GM19099 (cell line): ENCODE data around the gene RAB3D.

Source experiments
- POLR2A ChIP-seq: IDR thresholded peaks from 3 replicates; pipeline ENCODE4 v1.6.1; 2011; ENCODE audit warnings: low read depth; ENCODE audit not compliant: insufficient read length; ENCODE audit errors: extremely low read depth

The RAB3D gene

GRCh38 chr19:11355160-11356073 lies 16.0 kb upstream of the RAB3D start, which contains the start of gene PLPPR2:
TSS of gene PLPPR2 (plus strand) at chr19:11355432. CDS start at chr19:11357674, 2,242 bp downstream.
- no peak for TF ChIP-seq POLR2A

GRCh38 chr19:11349171-11349570 lies 9.7 kb upstream of the RAB3D start:
- TF ChIP-seq POLR2A, result no peak

- no peak for TF ChIP-seq POLR2A
These were observed 8.1 kb upstream of the RAB3D start for GRCh38 chr19:11347546-11348039.

- peak; percentile 59 for TF ChIP-seq POLR2A
These were observed 6.9 kb upstream of the RAB3D start, which contains the start of the genes CCDC159 and TMEM205 for GRCh38 chr19:11346104-11346940. TSS of gene CCDC159 (plus strand) at chr19:11346519. CDS start at chr19:11346607, 88 bp downstream. TSS of gene TMEM205 (minus strand) at chr19:11346268. CDS start at chr19:11345619, 649 bp downstream.

GRCh38 chr19:11345122-11345803 lies 5.8 kb upstream of the RAB3D start:
- no peak for TF ChIP-seq POLR2A

GRCh38 chr19:11342429-11342828 lies 3.0 kb upstream of the RAB3D start:
- TF ChIP-seq POLR2A, result no peak

GRCh38 chr19:11338569-11339253 lies 746 bp downstream of the RAB3D start:
- TF ChIP-seq POLR2A, result no peak

- no peak for TF ChIP-seq POLR2A
These were observed 1.3 kb downstream of the RAB3D start for GRCh38 chr19:11338121-11338520.

- no peak for TF ChIP-seq POLR2A
These were observed 2.4 kb downstream of the RAB3D start for GRCh38 chr19:11337080-11337479.

- no peak for TF ChIP-seq POLR2A
These were observed 3.9 kb downstream of the RAB3D start for GRCh38 chr19:11335449-11336146.

- TF ChIP-seq POLR2A, result no peak
These were observed 6.6 kb downstream of the RAB3D start for GRCh38 chr19:11332822-11333221.

GRCh38 chr19:11331502-11331901 lies 8.0 kb downstream of the RAB3D start:
- TF ChIP-seq POLR2A, result no peak

GRCh38 chr19:11330127-11330526 lies 9.3 kb downstream of the RAB3D start:
- no peak for TF ChIP-seq POLR2A
